Measurements from ENCODE around the gene CCDC136.

Gene CCDC136

DNA sequence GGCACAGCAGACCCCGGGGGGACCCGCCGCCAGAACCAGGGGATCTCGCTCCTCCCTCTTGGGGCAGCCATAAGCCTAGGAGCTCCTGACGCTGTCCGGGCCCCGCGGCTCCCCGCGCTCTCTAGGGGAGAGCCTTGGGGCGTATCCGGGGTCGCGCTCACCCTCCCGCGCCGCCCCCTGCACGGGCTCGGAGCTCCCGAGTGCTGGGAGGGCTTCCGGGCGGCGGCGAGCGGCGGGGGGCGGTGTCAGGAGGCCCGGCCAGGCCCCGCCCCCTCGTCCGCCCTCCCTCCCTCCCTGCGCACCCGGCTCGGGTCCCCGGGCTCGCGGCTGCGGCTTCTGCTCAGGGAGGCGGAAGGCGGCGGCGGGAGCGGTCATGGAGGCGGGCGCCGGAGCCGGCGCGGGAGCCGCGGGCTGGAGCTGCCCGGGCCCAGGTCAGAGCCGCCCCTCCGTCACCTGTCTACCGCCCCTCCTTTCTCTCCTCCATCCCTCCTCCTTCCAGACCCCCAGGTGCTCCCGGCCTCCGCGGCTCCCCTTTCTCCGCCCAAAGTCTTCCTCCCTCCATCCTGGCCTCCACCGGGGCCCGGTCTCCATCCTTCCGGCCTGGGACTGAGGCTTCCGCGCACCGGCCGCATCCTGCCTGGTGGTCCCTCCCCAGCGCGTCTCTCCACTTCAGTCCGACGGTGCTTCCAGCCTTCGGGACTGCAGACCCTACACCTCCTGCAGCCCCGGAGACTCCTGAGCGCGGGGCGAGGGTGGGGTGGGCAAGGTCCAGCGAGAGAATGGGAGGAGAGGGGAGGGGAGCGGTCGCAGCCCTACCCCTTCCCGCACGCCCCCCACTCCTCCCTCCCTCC, at the start of gene CCDC136:
CCDC136 (plus strand) TSS at position 848 of the 851 bp plus-strand sequence. CDS start 444 bp downstream, outside the sequence.
- DNase-seq = peak; percentile 47

GRCh38 chr7:128742206-128742605, 49.6 kb upstream of the CCDC136 start:
- no peak for DNase-seq

- DNase-seq = no peak
These were observed 48.5 kb upstream of the CCDC136 start for GRCh38 chr7:128743112-128743772.

GRCh38 chr7:128744366-128744905, 47.3 kb upstream of the CCDC136 start:
- DNase-seq = no peak

DNA sequence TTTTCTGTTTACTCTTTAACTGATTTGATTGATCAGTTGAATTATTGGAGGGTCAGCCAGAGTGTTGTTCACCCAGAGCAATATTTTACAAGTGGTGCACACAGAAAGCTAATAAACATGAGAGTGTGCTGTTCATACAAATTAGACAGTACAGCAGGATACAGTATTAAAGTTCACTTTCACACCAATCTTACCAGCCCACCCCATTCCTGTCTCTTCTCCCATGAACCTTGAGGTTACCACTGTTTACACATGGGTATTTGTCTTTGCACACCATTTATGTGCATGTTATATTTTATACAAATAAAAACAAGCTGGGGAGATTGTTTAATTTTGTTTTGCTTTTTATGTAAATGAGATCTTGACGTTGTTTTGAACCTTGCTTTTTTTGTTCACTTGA, 46.1 kb upstream of the CCDC136 start:
- no peak for DNase-seq

GRCh38 chr7:128747327-128748079, 44.3 kb upstream of the CCDC136 start:
- DNase-seq = no peak

DNA sequence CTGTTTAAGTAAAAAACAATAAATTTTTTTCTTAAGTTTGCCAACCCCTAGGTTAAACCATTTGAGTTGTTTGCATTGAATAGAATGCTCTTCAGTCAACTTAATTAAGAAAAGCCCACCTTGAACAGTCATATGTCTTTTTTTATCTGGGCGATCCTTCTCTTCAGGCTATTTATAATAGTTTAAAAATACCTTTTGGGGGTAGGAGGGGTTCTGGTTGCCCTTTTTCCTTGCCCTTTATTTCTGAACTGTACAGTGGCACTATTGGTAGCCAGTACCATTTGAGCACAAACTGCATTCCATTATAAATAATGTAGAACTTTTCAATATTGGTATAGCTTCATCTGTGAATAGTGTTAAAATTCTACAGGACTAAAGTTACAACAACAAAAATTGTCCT, 39.5 kb upstream of the CCDC136 start:
- DNase-seq = no peak

- DNase-seq = no peak
These were observed 36.5 kb upstream of the CCDC136 start for GRCh38 chr7:128755075-128755818.

DNA sequence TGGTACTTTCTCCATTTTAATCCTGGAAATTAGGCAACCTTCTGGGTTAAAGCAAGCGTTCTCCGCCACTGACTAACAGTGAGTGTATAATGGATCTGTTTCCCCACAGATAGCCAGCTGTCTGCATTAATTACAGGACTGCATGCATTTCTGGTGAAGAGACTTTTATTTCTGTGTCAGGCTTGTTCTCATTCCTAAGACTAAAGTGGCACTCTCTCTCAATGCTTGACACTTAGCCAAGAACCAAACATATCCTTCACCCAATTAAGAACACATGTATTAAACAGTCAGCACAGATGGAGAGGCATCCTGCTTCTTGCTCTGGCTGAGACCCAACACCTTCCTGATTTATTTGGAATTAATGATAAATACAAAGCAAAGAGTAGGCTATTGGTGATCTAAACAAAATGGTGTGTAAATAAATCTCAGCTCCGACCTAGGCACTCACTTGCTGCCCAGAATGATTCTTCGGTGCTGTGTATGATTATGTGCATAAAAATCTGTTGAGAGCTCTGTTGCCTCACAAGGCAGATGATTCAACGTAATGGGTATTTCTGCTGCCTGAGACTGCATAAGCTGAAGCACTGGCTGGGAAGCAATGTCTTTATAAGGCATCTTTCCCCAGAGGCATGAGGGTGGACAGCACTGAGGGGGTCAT, 35.8 kb upstream of the CCDC136 start:
- no peak for DNase-seq

DNA sequence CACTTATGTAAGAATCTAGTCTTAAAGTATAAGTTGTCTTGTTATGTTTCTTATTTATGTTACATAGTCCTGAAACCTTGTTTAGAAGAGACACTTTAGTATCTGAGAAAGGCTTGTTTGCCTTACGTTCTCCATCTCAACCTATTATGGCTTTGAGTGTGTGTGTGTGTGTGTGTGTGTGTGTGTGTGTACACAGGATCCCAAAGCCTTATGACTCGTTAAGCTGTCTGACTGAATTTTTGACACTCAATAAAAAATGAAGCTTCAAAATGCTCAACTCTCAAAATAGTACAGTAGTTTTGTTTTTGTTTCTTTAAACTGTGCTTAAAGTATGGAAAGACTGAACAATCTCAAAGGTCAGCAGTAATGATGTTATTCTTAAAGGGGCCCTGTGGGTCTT, 34.6 kb upstream of the CCDC136 start:
- no peak for DNase-seq

GRCh38 chr7:128758553-128758952, 33.2 kb upstream of the CCDC136 start:
- no peak for DNase-seq

DNA sequence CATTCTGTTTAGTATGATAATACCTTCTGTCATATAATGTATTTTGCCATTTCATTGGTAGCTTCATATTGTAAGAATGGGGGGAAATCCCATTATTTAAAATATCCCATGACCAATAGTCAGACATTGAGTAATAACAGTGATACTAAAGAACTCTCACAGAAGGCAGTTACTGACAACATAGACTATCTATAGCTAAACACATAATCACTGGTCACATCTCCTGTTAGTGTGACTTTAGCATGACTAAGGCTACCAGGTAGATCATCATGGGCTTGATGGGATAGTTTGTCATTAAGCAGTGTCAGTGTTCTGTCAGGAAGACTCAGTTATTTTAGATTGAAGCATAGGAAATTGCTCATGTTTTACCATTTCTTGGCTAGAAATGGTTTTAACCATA, 32.5 kb upstream of the CCDC136 start:
- DNase-seq = no peak

GRCh38 chr7:128763541-128763940, 28.2 kb upstream of the CCDC136 start:
- no peak for DNase-seq

DNA sequence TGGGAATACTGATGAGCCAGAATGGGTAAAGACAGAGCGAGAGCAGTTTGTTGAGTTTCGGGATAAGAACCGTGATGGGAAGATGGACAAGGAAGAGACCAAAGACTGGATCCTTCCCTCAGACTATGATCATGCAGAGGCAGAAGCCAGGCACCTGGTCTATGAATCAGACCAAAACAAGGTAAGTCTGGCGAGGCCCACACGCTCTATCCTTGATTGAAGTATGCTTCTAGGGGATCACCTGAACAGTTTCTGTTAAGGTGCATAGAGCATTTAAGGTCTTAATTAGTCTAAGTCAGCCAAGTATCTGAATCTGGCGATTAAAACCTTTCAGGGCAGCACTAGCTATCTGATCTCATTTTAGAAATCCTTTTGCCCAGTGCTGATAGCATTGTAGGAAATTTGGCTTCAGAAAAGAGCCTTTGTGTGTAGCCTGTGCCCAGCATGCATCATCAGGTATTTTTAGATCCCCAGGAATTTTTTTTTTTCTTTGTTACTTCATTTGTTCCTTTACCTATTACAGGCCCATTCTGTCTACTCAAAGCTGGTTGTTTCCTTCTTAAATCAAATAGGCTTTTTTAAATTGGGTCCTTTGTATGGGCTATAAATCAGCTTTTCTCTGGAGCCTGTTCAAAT, 24.2 kb upstream of the CCDC136 start:
- DNase-seq = no peak

- no peak for DNase-seq
These were observed 21.5 kb upstream of the CCDC136 start for GRCh38 chr7:128770233-128770632.

- no peak for DNase-seq
These were observed 18.2 kb upstream of the CCDC136 start for GRCh38 chr7:128773604-128774003.

DNA sequence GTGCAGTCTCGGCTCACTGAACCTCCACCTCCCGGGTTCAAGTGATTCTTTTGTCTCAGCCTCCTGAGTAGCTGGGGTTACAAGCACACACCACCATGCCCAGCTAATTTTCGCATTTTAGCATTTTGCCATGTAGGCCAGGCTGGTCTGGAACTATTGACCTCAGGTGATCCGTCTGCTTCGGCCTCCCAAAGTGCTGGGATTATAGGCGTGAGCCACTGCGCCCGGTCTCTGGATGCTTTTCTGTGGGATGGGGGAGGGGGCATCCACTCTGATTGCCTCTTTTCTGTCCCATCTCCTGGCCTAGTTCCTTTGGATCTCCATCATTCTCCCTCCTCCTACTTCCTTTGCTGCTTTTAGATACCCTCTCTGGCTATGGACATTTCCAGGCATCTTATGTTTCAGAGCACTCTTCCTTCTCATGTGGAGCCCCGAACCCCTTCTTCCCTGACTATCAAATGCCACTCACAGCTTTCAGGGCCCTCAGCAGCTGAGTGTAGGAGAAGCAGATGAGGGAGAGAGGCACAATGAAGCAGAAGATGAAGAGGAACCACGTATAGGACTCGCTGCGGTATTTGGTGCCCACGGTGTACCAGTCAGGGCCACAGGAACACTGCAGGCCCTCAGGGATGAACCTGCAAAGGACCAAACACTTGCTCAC, 17.6 kb upstream of the CCDC136 start:
- DNase-seq = no peak

DNA sequence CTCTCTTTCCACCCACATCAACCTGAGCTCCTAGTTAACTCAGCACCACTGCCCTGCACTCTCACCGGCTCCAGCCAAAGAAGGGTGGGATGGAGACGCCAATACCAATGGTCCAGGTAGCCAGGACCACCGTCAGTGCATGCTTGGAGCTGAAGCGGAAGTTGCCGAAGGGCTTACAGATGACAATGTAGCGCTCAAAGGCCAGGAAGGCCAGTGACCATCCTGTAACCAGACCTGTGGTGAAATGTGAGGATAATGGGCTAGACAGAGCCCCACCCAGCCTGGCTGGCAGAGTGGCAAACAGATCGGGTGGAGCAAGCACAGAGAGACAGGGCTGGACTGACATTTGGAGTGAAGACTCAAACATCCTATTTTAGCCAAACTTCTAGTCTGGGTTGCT, 16.8 kb upstream of the CCDC136 start:
- DNase-seq = no peak

GRCh38 chr7:128775744-128776474, 15.9 kb upstream of the CCDC136 start, which contains the start of gene OPN1SW:
TSS of gene OPN1SW (minus strand) at chr7:128775794. CDS start at chr7:128775781, 13 bp downstream.
- DNase-seq = no peak

All from COR-L47 (cell line).